ENCODE results near the gene FBXO42.

GRCh38 chr1:16249596-16250241 lies 102.6 kb downstream of the FBXO42 start:
- no peak for TF ChIP-seq RAD21 (conservative IDR thresholded peaks at IDR 0.05 in 1 of 2, IDR thresholded peaks at IDR 0.05 in 1 of 2)
- no peak for TF ChIP-seq CTCF (IDR thresholded peaks at IDR 0.05)
- no peak for TF ChIP-seq KDM1A (IDR thresholded peaks at IDR 0.05; ENCODE audit: low read depth)
- TF ChIP-seq POLR2A (IDR thresholded peaks at IDR 0.05; ENCODE audit: low read length) = no peak
